GM19351 (cell line): ENCODE measurements around the gene SRCIN1.
"Not testable (repeated sequence)": the region's sequence is repeated elsewhere in the genome, so short reads cannot be mapped to it uniquely, and the experiment has no call there.

Source experiments
- ATAC-seq: cut with Tn5 transposase; IDR thresholded peaks from one replicate; pipeline ENCODE4 v1.9.1; 2021; ENCODE audit warnings: mild to moderate bottlenecking, moderate library complexity; ENCODE audit not compliant: unreplicated experiment

Gene SRCIN1, protein sequence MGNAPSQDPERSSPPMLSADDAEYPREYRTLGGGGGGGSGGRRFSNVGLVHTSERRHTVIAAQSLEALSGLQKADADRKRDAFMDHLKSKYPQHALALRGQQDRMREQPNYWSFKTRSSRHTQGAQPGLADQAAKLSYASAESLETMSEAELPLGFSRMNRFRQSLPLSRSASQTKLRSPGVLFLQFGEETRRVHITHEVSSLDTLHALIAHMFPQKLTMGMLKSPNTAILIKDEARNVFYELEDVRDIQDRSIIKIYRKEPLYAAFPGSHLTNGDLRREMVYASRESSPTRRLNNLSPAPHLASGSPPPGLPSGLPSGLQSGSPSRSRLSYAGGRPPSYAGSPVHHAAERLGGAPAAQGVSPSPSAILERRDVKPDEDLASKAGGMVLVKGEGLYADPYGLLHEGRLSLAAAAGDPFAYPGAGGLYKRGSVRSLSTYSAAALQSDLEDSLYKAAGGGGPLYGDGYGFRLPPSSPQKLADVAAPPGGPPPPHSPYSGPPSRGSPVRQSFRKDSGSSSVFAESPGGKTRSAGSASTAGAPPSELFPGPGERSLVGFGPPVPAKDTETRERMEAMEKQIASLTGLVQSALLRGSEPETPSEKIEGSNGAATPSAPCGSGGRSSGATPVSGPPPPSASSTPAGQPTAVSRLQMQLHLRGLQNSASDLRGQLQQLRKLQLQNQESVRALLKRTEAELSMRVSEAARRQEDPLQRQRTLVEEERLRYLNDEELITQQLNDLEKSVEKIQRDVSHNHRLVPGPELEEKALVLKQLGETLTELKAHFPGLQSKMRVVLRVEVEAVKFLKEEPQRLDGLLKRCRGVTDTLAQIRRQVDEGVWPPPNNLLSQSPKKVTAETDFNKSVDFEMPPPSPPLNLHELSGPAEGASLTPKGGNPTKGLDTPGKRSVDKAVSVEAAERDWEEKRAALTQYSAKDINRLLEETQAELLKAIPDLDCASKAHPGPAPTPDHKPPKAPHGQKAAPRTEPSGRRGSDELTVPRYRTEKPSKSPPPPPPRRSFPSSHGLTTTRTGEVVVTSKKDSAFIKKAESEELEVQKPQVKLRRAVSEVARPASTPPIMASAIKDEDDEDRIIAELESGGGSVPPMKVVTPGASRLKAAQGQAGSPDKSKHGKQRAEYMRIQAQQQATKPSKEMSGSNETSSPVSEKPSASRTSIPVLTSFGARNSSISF

DNA sequence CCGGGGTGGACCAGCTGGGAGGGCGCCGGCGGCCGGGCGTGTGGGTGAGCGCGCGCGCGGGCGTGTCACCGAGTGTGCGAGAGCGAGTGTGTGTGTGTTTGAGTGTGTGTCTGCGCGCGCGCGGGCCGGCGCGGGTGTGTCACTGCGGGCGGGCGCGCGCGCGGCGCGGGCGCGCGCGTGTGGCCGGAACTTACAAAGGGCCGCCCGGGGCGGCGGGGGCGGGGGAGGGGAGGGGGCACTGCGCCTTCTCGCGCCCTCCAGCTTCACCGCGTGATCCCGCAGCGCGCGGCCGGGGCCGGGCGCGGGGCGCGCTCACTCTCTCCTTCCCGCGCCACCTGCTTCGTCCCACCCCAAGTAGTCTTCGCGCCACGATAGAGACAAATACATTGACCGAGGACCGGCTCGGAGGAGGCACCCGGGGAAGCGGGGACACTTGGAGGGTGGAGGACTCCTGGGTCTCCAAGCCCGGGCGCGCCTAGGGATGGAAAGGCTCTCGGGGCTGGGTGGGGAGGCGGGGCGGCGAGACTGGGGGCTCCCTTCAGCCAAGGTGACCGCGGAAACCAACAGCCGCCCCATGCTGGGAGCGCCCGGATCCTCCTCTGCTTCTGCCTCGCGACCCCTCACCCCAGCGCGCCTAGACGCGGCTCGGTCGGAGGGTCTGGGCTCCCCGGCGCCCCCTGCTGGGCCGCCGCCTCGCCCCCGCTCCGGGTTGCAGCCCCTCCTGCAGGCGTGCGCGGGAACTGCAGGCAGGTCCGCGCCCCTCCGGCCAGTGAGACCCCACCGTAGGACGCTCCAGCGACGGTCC lies at the start of gene SRCIN1:
TSS of gene SRCIN1 (minus strand) at position 112 of the 805 bp plus-strand sequence. CDS start 247 bp downstream, outside the sequence.
- no peak for ATAC-seq

- no peak for ATAC-seq
Observed at GRCh38 chr17:38654411-38655398, 49.0 kb upstream of the SRCIN1 start.

- ATAC-seq: no peak
Observed at GRCh38 chr17:38653679-38654078, 47.9 kb upstream of the SRCIN1 start.

DNA sequence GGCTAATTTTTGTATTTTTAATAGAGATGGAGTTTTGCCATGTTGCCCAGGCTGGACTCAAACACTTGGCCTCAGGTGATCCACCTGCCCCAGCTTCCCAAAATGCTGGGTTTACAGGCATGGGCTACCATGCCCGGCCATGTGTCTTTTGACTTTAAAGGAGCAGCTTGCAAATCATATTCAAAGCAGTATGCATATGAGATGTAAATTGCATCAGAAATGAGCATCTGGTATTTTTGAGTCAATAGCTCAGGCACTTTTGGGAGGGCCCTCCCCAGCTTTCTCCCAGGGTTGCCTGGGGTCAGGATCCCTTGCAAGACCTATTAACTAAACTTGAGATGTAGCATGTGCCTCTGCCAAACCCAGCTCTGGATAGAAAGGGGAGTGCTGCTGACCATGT lies 47.5 kb upstream of the SRCIN1 start:
- ATAC-seq: no peak

DNA sequence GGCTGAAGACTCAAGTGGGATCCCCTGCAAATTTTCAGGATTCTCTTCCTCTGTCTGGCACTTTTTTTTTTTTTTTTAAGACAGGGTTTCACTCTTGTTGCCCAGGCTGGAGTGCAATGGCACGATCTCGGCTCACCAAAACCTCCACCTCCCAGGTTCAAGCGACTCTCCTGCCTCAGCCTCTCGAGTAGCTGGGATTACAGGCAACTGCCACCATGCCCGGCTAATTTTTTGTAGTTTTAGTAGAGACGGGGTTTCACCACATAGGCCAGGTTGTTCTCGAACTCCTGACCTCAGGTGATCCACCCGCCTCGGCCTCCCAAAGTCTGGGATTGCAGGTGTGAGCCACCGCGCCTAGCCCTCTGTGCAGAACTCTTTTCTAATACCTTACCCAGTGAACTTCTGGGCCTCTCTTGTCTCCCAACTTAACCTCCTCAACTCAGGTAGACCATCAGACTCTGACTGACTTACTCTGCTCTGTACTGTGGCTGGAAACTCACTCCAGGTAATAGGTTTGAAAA lies 45.0 kb upstream of the SRCIN1 start:
- not testable (repeated sequence) for ATAC-seq

- no peak for ATAC-seq
Observed at GRCh38 chr17:38637951-38638350, 32.2 kb upstream of the SRCIN1 start.

DNA sequence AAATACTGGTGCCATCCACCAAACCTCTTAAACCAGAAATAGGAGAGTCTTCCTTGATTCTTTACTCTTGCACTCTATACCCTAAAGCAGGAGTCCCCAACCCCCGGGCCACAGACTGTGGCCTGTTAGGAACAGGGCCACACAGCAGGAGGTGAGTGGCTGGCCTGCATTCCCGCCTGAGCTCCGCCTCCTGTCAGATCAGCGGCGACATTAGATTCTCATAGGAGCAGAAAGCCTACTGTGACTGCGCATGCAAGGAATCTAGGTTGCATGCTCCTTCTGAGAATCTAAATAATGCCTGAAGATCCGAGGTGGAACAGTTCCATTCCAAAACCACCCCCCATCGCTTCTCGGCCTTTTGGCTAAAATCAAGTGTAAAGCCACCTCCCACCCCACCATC lies 30.3 kb upstream of the SRCIN1 start:
- ATAC-seq: no peak

GRCh38 chr17:38632334-38632733 lies 26.6 kb upstream of the SRCIN1 start:
- no peak for ATAC-seq

- no peak for ATAC-seq
Observed at GRCh38 chr17:38628441-38628840, 22.7 kb upstream of the SRCIN1 start.

DNA sequence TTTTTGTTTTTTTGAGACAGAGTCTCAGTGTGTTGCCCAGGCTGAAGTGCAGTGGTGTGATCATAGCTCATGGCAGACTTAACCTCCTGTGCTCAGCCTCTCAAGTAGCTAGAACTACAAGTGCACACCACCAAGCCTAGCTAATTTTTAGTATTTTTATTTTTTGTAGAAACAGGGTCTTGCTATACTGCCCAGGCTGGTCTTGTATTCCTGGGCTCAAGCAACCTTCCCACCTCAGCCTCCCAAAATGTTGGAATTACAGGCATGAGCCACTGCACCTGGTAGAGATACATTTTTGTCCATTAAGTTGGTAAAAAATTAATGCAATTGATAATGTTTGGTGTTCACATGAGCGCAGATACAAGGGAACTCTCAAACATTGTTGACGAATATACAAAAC lies 22.2 kb upstream of the SRCIN1 start:
- ATAC-seq: no peak

DNA sequence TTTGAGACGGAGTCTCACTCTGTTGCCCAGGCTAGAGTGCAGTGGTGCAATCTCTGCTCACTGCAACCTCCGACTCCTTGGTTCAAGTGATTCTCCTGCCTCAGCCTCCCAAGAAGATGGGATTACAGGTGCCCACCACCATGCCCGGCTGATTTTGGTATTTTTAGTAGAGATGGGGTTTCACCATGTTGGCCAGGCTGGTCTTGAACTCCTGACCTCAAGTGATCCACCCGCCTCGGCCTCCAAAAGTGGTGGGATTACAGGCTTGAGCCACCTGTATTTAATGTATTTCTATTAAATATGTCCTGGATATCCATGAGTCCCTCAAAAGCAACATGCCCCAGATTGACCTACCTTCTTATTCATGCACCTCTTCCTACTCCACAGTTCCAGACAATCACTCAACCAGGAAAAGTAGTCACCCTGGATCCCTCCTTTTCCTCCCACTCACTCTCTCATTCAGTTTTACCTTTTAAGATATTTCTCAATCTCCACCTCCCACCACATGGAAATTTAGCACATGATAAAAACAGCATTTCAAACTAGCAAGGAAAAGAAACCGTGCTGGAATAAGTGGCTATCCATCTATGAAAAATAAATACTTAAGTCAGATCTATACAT lies 21.0 kb upstream of the SRCIN1 start:
- ATAC-seq: not testable (repeated sequence)

- ATAC-seq: no peak
Observed at GRCh38 chr17:38625482-38625881, 19.7 kb upstream of the SRCIN1 start.

GRCh38 chr17:38624782-38625355 lies 19.1 kb upstream of the SRCIN1 start:
- ATAC-seq: peak; percentile 56

DNA sequence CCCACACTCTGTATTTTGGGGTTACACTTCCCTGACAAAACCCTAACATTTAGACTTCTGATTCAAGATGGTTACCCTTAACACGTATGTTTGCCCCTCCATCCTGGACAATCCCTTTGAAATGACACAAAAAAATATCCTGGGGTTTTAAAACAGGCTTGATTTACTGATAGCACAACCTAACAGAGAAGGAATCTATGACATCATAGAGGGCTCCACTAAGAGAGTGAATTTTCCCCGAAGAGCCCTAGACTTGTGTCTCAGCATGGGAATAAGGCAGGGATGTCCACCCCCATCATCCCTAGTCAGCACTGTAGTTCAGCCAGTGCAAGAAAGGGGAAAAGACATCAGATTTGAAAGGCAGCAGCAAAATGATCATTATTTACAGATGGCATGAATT lies 15.8 kb upstream of the SRCIN1 start:
- no peak for ATAC-seq

DNA sequence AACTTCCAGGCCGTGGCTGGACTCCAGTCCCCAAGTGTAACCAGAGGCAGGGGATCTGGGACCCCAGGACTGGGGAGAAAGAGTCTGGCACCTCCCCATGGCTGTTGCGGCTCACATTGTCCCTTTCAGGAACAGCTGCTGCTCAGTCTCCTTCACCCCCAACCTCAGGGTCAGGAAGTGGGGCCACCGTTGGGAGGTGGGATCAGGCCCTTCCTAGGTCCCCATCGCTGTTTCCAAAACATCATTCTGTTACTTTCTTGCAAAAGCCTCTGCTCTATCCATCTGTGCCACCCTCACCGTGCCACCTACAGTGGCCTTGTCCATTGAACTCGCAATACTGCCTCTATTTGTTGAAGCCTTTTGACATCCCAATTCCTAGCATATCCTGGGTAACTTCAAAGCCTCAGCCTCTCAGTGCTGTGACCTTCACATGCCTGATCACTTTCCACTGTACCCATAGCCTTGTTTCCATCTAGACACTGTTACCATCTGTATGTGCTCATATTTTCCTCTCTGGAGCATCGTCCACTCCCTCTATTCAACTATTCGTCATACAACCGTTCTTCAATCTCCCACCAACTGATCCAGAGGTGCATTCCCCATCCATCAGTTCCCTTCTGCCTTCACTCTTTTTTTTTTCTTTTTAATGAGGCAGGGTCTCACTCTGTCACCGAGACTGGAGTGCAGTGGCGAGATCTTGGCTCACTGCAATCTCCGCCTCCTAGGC lies 15.0 kb upstream of the SRCIN1 start:
- ATAC-seq: no peak

- ATAC-seq: no peak
Observed at GRCh38 chr17:38619937-38620550, 14.3 kb upstream of the SRCIN1 start.

- no peak for ATAC-seq
Observed at GRCh38 chr17:38619451-38619795, 13.7 kb upstream of the SRCIN1 start.
